GM12873 (cell line): ENCODE measurements around the gene ZNF33B.

Experiments used
- CTCF ChIP-seq: IDR thresholded peaks from 2 replicates; pipeline ENCODE4 v1.5.1; 2012; ENCODE audit warnings: low read depth, mild to moderate bottlenecking, moderate library complexity, low read length, control low read depth; ENCODE audit not compliant: insufficient read depth; ENCODE audit errors: missing control alignments

Gene ZNF33B

GRCh38 chr10:42574336-42574735, 64.0 kb downstream of the ZNF33B start:
- no peak for TF ChIP-seq CTCF

GRCh38 chr10:42556931-42557330, 81.4 kb downstream of the ZNF33B start:
- no peak for TF ChIP-seq CTCF

GRCh38 chr10:42553064-42553407, 85.3 kb downstream of the ZNF33B start:
- no peak for TF ChIP-seq CTCF

GRCh38 chr10:42552188-42553063, 85.9 kb downstream of the ZNF33B start:
- TF ChIP-seq CTCF: no peak

- no peak for TF ChIP-seq CTCF
Observed at GRCh38 chr10:42551582-42552187, 86.7 kb downstream of the ZNF33B start.

- TF ChIP-seq CTCF: no peak
Observed at GRCh38 chr10:42549851-42550250, 88.5 kb downstream of the ZNF33B start.

GRCh38 chr10:42548254-42548653, 90.1 kb downstream of the ZNF33B start:
- TF ChIP-seq CTCF: no peak
